H1 (cell line): ENCODE data around the gene GDPD5. TPM values are rescaled to one million over a fixed set of nuclear protein-coding genes. Genes with fewer than 3 reads are reported as not detected.

ENCODE experiments used
- CTCF ChIA-PET: fragments of 300-600 bp; sonication (Branson Sonifier 250); formaldehyde crosslinking; loops from one replicate; lab custom pipeline; 2021; ENCODE audit not compliant: partially characterized antibody; lab: Charles Lee
- POLR2A ChIA-PET: fragments of 300-600 bp; sonication (Branson Sonifier 250); formaldehyde crosslinking; loops from one replicate; lab custom pipeline; 2021; ENCODE audit warnings: inconsistent platforms; ENCODE audit not compliant: partially characterized antibody; lab: Charles Lee
- DNase-seq, 2 experiments: peaks; one replicate each; pipeline versions ENCODE4 v3.0.0 to v3.0.0-alpha.2; 2010 to 2022; ENCODE audit warnings: low spot score in 2 of 2, low read depth in 1 of 2, mixed read lengths in 1 of 2
- FAIRE-seq: peaks from 2 replicates; lab custom pipeline; 2011; peaks lifted over from hg19 to GRCh38; lab: Jason Lieb, UNC
- H2AFZ ChIP-seq: 2 replicates; pipeline ENCODE4 v1.8.1; 2012; ENCODE audit warnings: low read length, inconsistent platforms
- H2AK5ac ChIP-seq: 2 replicates; pipeline ENCODE4 v1.6.1; 2013; ENCODE audit warnings: low read depth, low read length
- H2BK120ac ChIP-seq: replicated peaks from 2 replicates; pipeline ENCODE3; 2013; ENCODE audit warnings: low read depth, low read length, inconsistent platforms
- H2BK12ac ChIP-seq: 2 replicates; pipeline ENCODE4 v1.6.1; 2013; ENCODE audit warnings: low read depth, low read length
- H2BK15ac ChIP-seq: 2 replicates; pipeline ENCODE4 v1.6.1; 2013; ENCODE audit warnings: low read length
- H2BK20ac ChIP-seq: 2 replicates; pipeline ENCODE4 v1.6.1; 2013; ENCODE audit warnings: low read length
- H2BK5ac ChIP-seq: 2 replicates; pipeline ENCODE4 v1.6.1; 2013; ENCODE audit warnings: low read depth, low read length
- H3K14ac ChIP-seq: 2 replicates; pipeline ENCODE4 v1.6.1; 2013; ENCODE audit warnings: inconsistent platforms; ENCODE audit not compliant: insufficient read length
- H3K18ac ChIP-seq: 2 replicates; pipeline ENCODE4 v1.6.1; 2013; ENCODE audit warnings: low read length; ENCODE audit errors: extremely low read depth
- H3K23ac ChIP-seq: 2 replicates; pipeline ENCODE4 v1.6.1; 2013; ENCODE audit warnings: inconsistent platforms; ENCODE audit not compliant: insufficient read length
- H3K23me2 ChIP-seq: 2 replicates; pipeline ENCODE4 v1.6.1; 2013; ENCODE audit warnings: low read depth, low read length
- H3K27ac ChIP-seq: 2 replicates; pipeline ENCODE4 v1.6.1; 2011; ENCODE audit warnings: low read depth, low read length, inconsistent platforms
- H3K27me3 ChIP-seq, 4 experiments: replicated peaks in 1 of 4; 1 replicate in 1 of 4; 2 replicates in 3 of 4; pipeline versions ENCODE4 v1.6.1 to v1.8.1; 2011 to 2013; ENCODE audit warnings: low read length in 3 of 4, mild to moderate bottlenecking in 3 of 4, inconsistent platforms in 2 of 4, mixed read lengths in 2 of 4, moderate library complexity in 1 of 4; ENCODE audit not compliant: control insufficient read depth in 3 of 4, insufficient read depth in 3 of 4; ENCODE audit errors: extremely low read depth in 1 of 4
- H3K36me3 ChIP-seq, 4 experiments: 2 replicates each; pipeline versions ENCODE4 v1.6.1 to v1.8.1; 2011 to 2013; ENCODE audit warnings: mild to moderate bottlenecking in 4 of 4, low read length in 3 of 4, moderate library complexity in 2 of 4, control low read depth in 1 of 4, inconsistent platforms in 1 of 4; ENCODE audit not compliant: insufficient read depth in 4 of 4, control insufficient read depth in 2 of 4
- H3K4ac ChIP-seq: replicated peaks from 2 replicates; pipeline ENCODE3; 2013; ENCODE audit warnings: low read length, low read depth, mixed read lengths, inconsistent platforms; ENCODE audit not compliant: insufficient read length
- H3K4me1 ChIP-seq, 4 experiments: replicated peaks in 1 of 4; 1 replicate in 1 of 4; 2 replicates in 3 of 4; pipeline versions ENCODE4 v1.6.1 to v1.8.1; 2011 to 2013; ENCODE audit warnings: low read length in 3 of 4, inconsistent platforms in 2 of 4, mixed read lengths in 1 of 4; ENCODE audit not compliant: insufficient read depth in 4 of 4, control insufficient read depth in 3 of 4
- H3K4me2 ChIP-seq, 2 experiments: 2 replicates each; pipeline versions ENCODE4 v1.6.1 to v1.8.1; 2011 to 2013; ENCODE audit warnings: low read depth in 2 of 2, low read length in 2 of 2, control low read depth in 1 of 2, inconsistent platforms in 1 of 2, mild to moderate bottlenecking in 1 of 2; ENCODE audit not compliant: insufficient read depth in 1 of 2
- H3K4me3 ChIP-seq, 4 experiments: fragments of 200-600, 300-600 bp in 1 of 4; sonication (generic), shearing (Covaris generic), sonication (Bioruptor Twin) in 1 of 4; 2 replicates each; pipeline versions ENCODE4 v1.5.1 to v1.8.1; 2011 to 2016; ENCODE audit warnings: low read length in 4 of 4, low read depth in 3 of 4, control low read depth in 2 of 4, inconsistent platforms in 2 of 4, mild to moderate bottlenecking in 2 of 4, mixed read lengths in 1 of 4, moderate library complexity in 1 of 4; ENCODE audit not compliant: insufficient read depth in 2 of 4; ENCODE audit errors: extremely low read depth in 1 of 4
- H3K56ac ChIP-seq: replicated peaks from 2 replicates; pipeline ENCODE3; 2013; ENCODE audit warnings: low read depth, mild to moderate bottlenecking, mixed read lengths, low read length, inconsistent platforms; ENCODE audit not compliant: insufficient read length
- H3K79me1 ChIP-seq: 2 replicates; pipeline ENCODE4 v1.6.1; 2013; ENCODE audit warnings: low read depth, low read length, control low read depth
- H3K79me2 ChIP-seq, 2 experiments: 2 replicates each; pipeline versions ENCODE4 v1.6.1 to v1.8.1; 2012 to 2013; ENCODE audit warnings: low read length in 2 of 2, mild to moderate bottlenecking in 2 of 2, inconsistent platforms in 1 of 2; ENCODE audit not compliant: insufficient read depth in 2 of 2, control insufficient read depth in 1 of 2
- H3K9ac ChIP-seq, 4 experiments: replicated peaks in 1 of 4; 1 replicate in 1 of 4; 2 replicates in 3 of 4; pipeline versions ENCODE4 v1.6.1 to v1.8.1; 2011 to 2013; ENCODE audit warnings: low read depth in 3 of 4, low read length in 3 of 4, control low read depth in 2 of 4, mild to moderate bottlenecking in 2 of 4, moderate library complexity in 2 of 4, inconsistent platforms in 1 of 4; ENCODE audit errors: extremely low read depth in 1 of 4
- H3K9me3 ChIP-seq, 2 experiments: 2 replicates each; pipeline versions ENCODE4 v1.6.1 to v1.8.1; 2012 to 2013; ENCODE audit warnings: mild to moderate bottlenecking in 2 of 2, moderate library complexity in 2 of 2, control low read depth in 1 of 2, inconsistent platforms in 1 of 2, low read depth in 1 of 2, low read length in 1 of 2, mixed read lengths in 1 of 2; ENCODE audit not compliant: insufficient read depth in 2 of 2
- H4K20me1 ChIP-seq, 2 experiments: replicated peaks in 1 of 2; 2 replicates each; pipeline versions ENCODE3 to v1.8.1; 2011 to 2013; ENCODE audit warnings: inconsistent platforms in 2 of 2, low read length in 2 of 2, mild to moderate bottlenecking in 1 of 2; ENCODE audit not compliant: insufficient read depth in 2 of 2, control insufficient read depth in 1 of 2
- H4K5ac ChIP-seq: 2 replicates; pipeline ENCODE4 v1.6.1; 2013; ENCODE audit warnings: low read length, low read depth, mixed read lengths, inconsistent platforms; ENCODE audit not compliant: insufficient read length
- H4K8ac ChIP-seq: 2 replicates; pipeline ENCODE4 v1.8.0; 2013; ENCODE audit warnings: mild to moderate bottlenecking, moderate library complexity, low read length, inconsistent platforms; ENCODE audit not compliant: insufficient read depth; ENCODE audit errors: extremely low read depth
- H4K91ac ChIP-seq: replicated peaks from 2 replicates; pipeline ENCODE3; 2013; ENCODE audit warnings: low read length, mixed read lengths, inconsistent platforms; ENCODE audit not compliant: insufficient read length
- WGBS, 2 experiments: shearing (Covaris generic) in 1 of 2; methylation state at CpG; one replicate each; pipeline versions ENCODE4 v1.1.6 to v1.1.7; 2013 to 2015; ENCODE audit warnings: low lambda C conversion rate in 2 of 2, mixed read lengths in 2 of 2, inconsistent platforms in 1 of 2, low coverage in 1 of 2, missing lambda C conversion rate in 1 of 2; ENCODE audit not compliant: insufficient replicate concordance in 2 of 2, insufficient coverage in 1 of 2, insufficient read length in 1 of 2; ENCODE audit errors: extremely low coverage in 1 of 2, missing lambda C conversion rate in 1 of 2; 5-methylcytosine and 5-hydroxymethylcytosine counted together
- polyA plus RNA-seq, 7 experiments: library from polyadenylated mRNA; depleted of rRNA in 3 of 7; stranded (reverse) in 5 of 7; unstranded in 2 of 7; fragments of >200 nt in 5 of 7; fragments of 200-250 nt in 2 of 7; gene quantifications; 1 replicate in 5 of 7; 2 replicates in 1 of 7; 4 replicates in 1 of 7; pipeline versions ENCODE4 v1.2.1 to v1.2.3, GENCODE V29; 2011 to 2013; ENCODE audit warnings: missing spikeins in 2 of 7, mixed read lengths in 2 of 7
- total RNA-seq: library from RNA; stranded (reverse); fragmentation: NEBNext Ultra II Directional; extraction: Animal tissue kit (Norgen Biotek cat#: 25700); gene quantifications from 2 replicates; pipeline ENCODE4 v1.2.1, GENCODE V29; 2021
- TF ChIP-seq, protein P1 (sequence below): IDR thresholded peaks from 2 replicates; pipeline ENCODE4 v1.6.1; 2011; ENCODE audit warnings: low read length, improper control_type of control experiment

The GDPD5 gene
- total and polyA plus RNA-seq, 2 of the 8 experiments (the other 6 are each of a cell fraction or from before 2014, with no cell fraction given): 7.8 to 8.6 TPM

DNA sequence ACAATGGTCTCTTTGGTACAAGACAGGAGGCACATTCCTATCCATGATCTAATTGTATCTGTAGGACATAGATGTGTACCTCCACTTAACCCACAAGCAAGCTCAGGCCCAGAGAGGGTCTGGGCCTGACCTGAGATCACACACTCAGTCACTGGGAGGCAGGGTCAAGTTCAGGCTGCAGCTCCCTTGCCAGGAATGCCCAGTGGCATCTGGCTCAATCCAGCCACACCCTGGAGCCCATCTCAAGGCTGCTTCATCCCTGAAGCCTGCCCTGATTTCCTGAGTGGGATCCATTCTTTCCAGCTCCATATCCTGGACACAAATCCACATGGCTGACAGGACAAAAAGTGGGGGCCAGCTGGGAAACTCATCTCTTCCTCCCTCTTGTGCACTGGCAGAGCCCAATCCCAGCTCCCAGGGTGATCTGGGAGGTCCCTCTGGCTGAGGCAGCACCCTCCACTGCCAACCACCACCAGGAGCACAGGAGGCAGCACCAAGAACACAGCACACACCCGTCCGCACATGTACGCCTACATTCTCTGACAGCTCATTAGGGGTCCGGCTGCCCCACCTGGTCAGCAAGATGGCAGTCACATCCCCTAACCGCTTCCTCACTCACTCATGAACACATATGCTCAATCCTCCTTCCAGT is 53.5 kb downstream of the GDPD5 start:
- Histone ChIP-seq H3K79me1 (no peaks in the 10 kb centered on the region), H3K27me3 (no peaks in the 10 kb centered on the region), H2AK5ac (no peak overlapping the region), H4K8ac (no peak overlapping the region), H3K9me3 (no peaks in the 10 kb centered on the region), H3K36me3 (no peaks in the 10 kb centered on the region), H3K23ac (no peak overlapping the region), H3K9ac (no peak overlapping the region), H3K4me1 (peaks cover 3 to 8% (median 4%) of the 10 kb centered on the region in 4 experiments; a peak in 5 of 7 replicates), H2BK20ac (peak overlapping the region; percentile 56; the same call in 1 of the 2 replicates), H2BK5ac (no peak overlapping the region; the same call in 1 of the 2 replicates), H3K56ac (no peak overlapping the region), H4K20me1 (no peaks in the 10 kb centered on the region), H3K23me2 (no peaks in the 10 kb centered on the region), H3K27ac (no peak overlapping the region), H4K5ac (no peak overlapping the region), H3K18ac (no peak overlapping the region), H3K4me3 (no peak overlapping the region), H3K4ac (no peak overlapping the region), H2BK120ac (no peak overlapping the region), H3K4me2 (no peak overlapping the region), H2AFZ (no peak overlapping the region), H4K91ac (no peak overlapping the region), H2BK12ac (no peak overlapping the region), H3K79me2 (no peaks in the 10 kb centered on the region)
- ChIA-PET CTCF (interaction anchor here (0.6 to 31.5 kb wide), 7 partner anchors 10 to 75 kb away, joined by 3 to 603 read pairs (median 3); partner anchors contain the start of gene GDPD5), POLR2A (interaction anchor here (0.9 to 2.9 kb wide), 4 partner anchors 10 to 72 kb away, joined by 3 to 13 read pairs (median 4); partner anchors contain the start of gene RPS3)
- FAIRE-seq: no peak
- 91% methylated on average over 5 of the region's 5 CpGs; no CpG with 5 or more reads in 1 of the 2 experiments for WGBS, 2 experiments
- no peak for DNase-seq
- TF ChIP-seq, protein P1, sequence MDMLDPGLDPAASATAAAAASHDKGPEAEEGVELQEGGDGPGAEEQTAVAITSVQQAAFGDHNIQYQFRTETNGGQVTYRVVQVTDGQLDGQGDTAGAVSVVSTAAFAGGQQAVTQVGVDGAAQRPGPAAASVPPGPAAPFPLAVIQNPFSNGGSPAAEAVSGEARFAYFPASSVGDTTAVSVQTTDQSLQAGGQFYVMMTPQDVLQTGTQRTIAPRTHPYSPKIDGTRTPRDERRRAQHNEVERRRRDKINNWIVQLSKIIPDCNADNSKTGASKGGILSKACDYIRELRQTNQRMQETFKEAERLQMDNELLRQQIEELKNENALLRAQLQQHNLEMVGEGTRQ: no peak
- TF ChIP-seq, all 59 proteins: peak for 0
- Histone ChIP-seq H2BK15ac (no peak overlapping the region), H3K14ac (no peak overlapping the region)
